Ovary (tissue), 3 donors: ENCODE measurements around the gene GTF3C4.

Source experiments
- CTCF ChIP-seq, 3 donors: fragments of 450-650 bp in 2 of 3; fragments of 200-600 bp in 1 of 3; IDR thresholded peaks; one replicate each; pipeline versions ENCODE4 v1.5.1 to v1.8.0; 2016 to 2022; ENCODE audit warnings: antibody characterized with exemption in 3 of 3, mild to moderate bottlenecking in 1 of 3
- EP300 ChIP-seq: sonication (generic); formaldehyde crosslinking; IDR thresholded peaks from one replicate; pipeline ENCODE4 v1.6.1; 2017; ENCODE audit warnings: antibody characterized with exemption
- donor health status: DM: no; HTN: no; CAD: no.

- TF ChIP-seq CTCF (IDR thresholded peaks at IDR 0.05) = no peak
- TF ChIP-seq EP300 = no peak
Observed at GRCh38 chr9:132645306-132645705, 25.0 kb upstream of the GTF3C4 start.
